22Rv1 (cell line): ENCODE data around the gene ZNF800.

Experiments
- ZFX ChIP-seq: fragments of 450-650 bp; IDR thresholded peaks from 2 replicates; pipeline ENCODE4 v1.6.1; 2017; ENCODE audit warnings: antibody characterized with exemption, borderline replicate concordance
- TF ChIP-seq, protein P1 (sequence below): fragments of 450-650 bp; IDR thresholded peaks from 2 replicates; pipeline ENCODE4 v1.5.1; 2017; ENCODE audit warnings: mild to moderate bottlenecking

DNA sequence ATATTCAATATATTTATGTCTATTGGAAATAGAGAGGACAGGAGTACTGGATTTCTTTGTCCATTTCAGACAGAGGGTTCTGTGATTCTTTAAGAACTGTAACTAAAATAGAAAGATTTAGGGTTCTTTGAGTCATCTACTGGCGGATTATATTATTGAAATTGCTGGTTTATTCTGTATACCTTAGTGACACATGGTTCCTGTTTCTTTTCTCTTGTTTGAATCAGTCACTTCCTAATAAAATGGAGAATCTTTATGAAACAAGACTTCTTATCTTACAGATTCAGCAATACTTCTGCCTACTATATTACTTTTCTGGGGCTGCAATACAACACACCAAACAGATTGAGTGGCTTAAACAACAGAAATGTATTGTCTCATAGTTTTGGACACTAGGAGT lies 20.8 kb upstream of the ZNF800 start:
- TF ChIP-seq, protein P1, sequence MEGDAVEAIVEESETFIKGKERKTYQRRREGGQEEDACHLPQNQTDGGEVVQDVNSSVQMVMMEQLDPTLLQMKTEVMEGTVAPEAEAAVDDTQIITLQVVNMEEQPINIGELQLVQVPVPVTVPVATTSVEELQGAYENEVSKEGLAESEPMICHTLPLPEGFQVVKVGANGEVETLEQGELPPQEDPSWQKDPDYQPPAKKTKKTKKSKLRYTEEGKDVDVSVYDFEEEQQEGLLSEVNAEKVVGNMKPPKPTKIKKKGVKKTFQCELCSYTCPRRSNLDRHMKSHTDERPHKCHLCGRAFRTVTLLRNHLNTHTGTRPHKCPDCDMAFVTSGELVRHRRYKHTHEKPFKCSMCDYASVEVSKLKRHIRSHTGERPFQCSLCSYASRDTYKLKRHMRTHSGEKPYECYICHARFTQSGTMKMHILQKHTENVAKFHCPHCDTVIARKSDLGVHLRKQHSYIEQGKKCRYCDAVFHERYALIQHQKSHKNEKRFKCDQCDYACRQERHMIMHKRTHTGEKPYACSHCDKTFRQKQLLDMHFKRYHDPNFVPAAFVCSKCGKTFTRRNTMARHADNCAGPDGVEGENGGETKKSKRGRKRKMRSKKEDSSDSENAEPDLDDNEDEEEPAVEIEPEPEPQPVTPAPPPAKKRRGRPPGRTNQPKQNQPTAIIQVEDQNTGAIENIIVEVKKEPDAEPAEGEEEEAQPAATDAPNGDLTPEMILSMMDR, result no peak
- TF ChIP-seq ZFX, result no peak
